Activated T-helper 2 cell treated with anti-CD3 and anti-CD28 coated beads, Interferon-gamma antibody, Interleukin-2, Interleukin-4, amounts not matched to agents 10 μg/mL and 5 μg/mL and 100 μg/mL, durations not matched to agents 14 hours and 24 hours and 36 hours (primary cell): ENCODE measurements around the gene SKIDA1. TPM values are rescaled to one million over a fixed set of nuclear protein-coding genes. Genes with fewer than 3 reads are reported as not detected.

Experiments used
- DNase-seq: peaks from one replicate; pipeline ENCODE4 v3.0.0; 2021; ENCODE audit warnings: low spot score
- H3K27ac Mint-ChIP-seq: one replicate; pipeline ENCODE4 v1.8.0; 2021; ENCODE audit warnings: mixed read lengths
- H3K27me3 Mint-ChIP-seq: one replicate; pipeline ENCODE4 v1.8.0; 2021; ENCODE audit warnings: low read depth, mixed read lengths
- H3K36me3 Mint-ChIP-seq: one replicate; pipeline ENCODE4 v1.8.0; 2021; ENCODE audit warnings: low read depth, mixed read lengths
- H3K4me1 Mint-ChIP-seq: one replicate; pipeline ENCODE4 v1.8.0; 2021; ENCODE audit warnings: low read depth, mixed read lengths
- H3K4me3 Mint-ChIP-seq: one replicate; pipeline ENCODE4 v1.8.0; 2021; ENCODE audit warnings: low read depth, mild to moderate bottlenecking, moderate library complexity, mixed read lengths
- H3K9me3 Mint-ChIP-seq: one replicate; pipeline ENCODE4 v1.8.0; 2021; ENCODE audit warnings: mixed read lengths
- intact Hi-C: fragments of 100-400 bp; cut with micrococcal nuclease; formaldehyde crosslinking; loops from one replicate; pipeline ENCODE4 v1.15.1; 2023
- total RNA-seq: library from RNA; stranded (reverse); gene quantifications from 2 replicates; pipeline ENCODE4 v1.2.3, GENCODE V29; 2022

SKIDA1 gene
- total RNA-seq, 1 donor from 2014 or later, result 0.11 TPM

DNA sequence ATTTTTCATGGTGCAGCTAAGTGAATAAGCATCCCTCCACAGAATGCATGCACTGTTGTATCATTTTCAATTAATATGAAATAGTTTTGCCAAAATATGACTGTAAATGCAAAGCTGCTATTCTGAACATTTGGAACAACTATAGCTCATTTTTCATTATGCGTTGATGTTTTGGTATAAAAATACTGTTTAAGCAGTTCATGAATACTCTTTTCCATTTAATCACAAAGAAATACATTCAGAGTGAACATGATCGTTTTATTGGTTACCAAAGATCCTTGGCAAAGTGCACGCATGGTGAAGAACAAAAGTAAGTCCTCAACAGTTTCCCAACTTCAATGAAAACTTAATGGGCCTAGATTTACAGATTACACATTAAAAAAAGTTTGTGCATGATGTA is 33.1 kb downstream of the SKIDA1 start:
- H3K27me3 Mint-ChIP-seq, result peaks cover 61% of the 10 kb centered on the region
- DNase-seq, result no peak
- intact Hi-C loops, result loop anchor here (10.0 kb wide), 4 partner anchors 218 to 1702 kb away; partner anchors contain the start of gene PTF1A
- H3K27ac Mint-ChIP-seq, result no peak overlapping the region
- no peaks in the 10 kb centered on the region for H3K36me3 Mint-ChIP-seq
- H3K9me3 Mint-ChIP-seq, result no peaks in the 10 kb centered on the region
- no peak overlapping the region for H3K4me3 Mint-ChIP-seq
- peaks cover 12% of the 10 kb centered on the region for H3K4me1 Mint-ChIP-seq

DNA sequence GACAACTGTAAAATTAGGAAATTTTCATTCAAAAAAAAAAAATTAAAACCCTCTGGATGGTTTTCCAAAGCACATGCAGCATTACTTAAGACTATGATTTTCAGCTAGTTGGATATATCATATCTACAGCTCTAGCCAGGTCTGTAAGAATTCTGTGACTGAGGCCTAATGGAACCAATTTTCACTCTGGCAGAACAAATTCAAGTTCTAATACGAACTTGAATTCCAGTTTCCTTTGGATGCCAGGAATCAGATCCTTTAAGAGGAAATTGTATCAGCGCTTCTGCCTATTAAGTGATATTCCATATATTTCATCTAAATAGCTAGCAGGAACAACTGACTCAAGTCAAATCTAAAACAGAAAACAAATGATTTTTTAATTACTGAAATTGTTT is 34.8 kb downstream of the SKIDA1 start:
- Mint-ChIP-seq H3K36me3 (no peaks in the 10 kb centered on the region), H3K27me3 (peaks cover 57% of the 10 kb centered on the region), H3K4me1 (peaks cover 10% of the 10 kb centered on the region), H3K27ac (no peak overlapping the region), H3K9me3 (no peaks in the 10 kb centered on the region), H3K4me3 (no peak overlapping the region)
- intact Hi-C loops, result loop anchor here (10.0 kb wide), 4 partner anchors 216 to 1704 kb away; partner anchors contain the start of gene PTF1A
- no peak for DNase-seq

DNA sequence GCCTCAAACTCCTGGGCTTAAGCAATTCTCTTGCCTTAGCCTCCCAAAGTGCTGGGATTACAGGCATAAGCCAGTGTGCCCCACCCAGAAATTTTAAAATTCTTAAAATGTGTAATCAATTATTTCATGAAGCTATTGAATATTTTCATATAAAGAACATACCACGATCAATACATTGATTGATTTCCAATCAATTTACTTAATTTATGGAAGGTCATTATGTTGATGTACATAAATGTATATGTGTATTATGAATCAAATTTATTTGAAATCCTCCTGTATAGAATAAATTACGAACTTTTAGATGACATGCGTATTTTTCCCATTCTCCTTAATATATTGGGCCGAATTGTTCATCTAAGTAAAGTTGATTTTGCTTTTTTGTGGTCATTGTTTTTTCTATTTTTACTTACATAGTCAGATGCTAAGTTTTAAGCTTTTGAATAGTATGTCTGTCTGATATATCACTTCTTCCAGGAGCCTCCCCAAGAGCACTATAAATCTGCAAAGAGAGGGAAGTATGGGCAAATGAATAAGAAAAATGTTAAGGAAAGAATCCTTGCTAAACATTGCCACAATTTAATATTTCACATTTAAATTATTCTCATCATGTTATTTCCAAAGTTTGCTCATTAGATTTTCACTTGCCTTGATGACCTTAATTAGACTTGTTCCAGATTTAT is 35.3 kb downstream of the SKIDA1 start:
- no peak for DNase-seq
- H3K27me3 Mint-ChIP-seq, result peaks cover 53% of the 10 kb centered on the region
- H3K4me3 Mint-ChIP-seq, result no peak overlapping the region
- intact Hi-C loops, result loop anchor here (10.0 kb wide), 4 partner anchors 215 to 1705 kb away; partner anchors contain the start of gene PTF1A
- no peaks in the 10 kb centered on the region for H3K36me3 Mint-ChIP-seq
- no peak overlapping the region for H3K27ac Mint-ChIP-seq
- H3K9me3 Mint-ChIP-seq, result no peaks in the 10 kb centered on the region
- H3K4me1 Mint-ChIP-seq, result peaks cover 6% of the 10 kb centered on the region

DNA sequence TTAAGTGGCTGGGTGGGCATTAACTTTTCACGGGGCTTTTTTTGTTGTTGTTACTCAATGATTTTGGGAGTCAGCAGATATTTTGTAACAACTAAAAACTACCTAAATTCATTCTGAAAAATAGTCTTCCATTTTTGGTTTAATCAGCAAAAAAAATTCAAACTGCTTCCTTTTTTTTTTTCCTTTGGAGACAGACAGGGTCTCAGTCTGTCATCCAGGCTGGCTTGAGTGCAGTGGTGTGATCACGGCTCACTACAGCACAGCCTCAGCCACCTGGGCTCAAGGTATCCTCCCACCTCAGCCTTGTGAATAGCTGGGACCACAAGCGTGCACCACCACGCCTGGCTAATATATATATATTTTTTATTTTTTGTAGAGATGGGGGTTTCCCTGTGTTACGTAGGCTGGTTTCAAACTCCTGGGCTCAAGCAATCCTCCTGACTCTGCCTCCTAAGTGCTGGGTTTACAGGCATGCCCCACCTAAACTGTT is 36.5 kb downstream of the SKIDA1 start:
- Mint-ChIP-seq H3K36me3 (no peaks in the 10 kb centered on the region), H3K4me3 (no peak overlapping the region), H3K27ac (no peak overlapping the region), H3K4me1 (peaks cover 1% of the 10 kb centered on the region), H3K9me3 (no peaks in the 10 kb centered on the region), H3K27me3 (peaks cover 46% of the 10 kb centered on the region)
- no peak for DNase-seq
- intact Hi-C loops, result no loop called here

DNA sequence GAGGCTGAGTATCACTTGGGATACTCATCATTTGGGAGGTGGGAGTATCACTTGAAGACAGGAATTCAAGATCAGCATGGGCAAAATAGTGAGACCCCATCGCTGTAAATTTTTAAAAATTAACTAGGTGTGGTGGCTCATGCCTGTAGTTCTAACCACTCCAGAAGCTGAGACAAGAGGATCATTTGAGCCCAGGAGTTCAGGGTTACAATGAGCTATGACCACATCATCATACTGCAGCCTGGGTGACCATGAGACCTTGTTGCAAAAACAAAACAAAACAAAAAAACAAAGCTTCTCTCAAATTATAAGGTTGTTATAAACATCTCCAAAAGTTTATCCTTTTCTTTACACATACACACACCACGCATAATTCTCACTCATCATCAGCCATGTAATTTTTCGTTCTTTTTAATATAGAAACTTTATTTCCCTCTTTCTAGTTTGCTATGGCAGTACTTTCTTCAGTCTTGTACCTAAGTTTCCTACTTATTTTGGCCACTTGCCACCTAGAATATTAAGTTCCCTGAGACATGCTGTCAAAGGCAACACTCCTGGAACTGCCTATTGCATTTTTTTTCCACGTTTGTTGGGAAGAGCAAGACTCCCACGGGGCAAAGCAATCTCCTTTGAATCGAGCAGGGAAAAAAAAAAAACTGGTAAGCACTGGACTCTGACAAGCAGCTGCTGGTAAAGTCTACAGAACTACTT is 37.1 kb downstream of the SKIDA1 start:
- DNase-seq, result no peak
- no peaks in the 10 kb centered on the region for H3K4me1 Mint-ChIP-seq
- intact Hi-C loops, result no loop called here
- no peak overlapping the region for H3K4me3 Mint-ChIP-seq
- H3K27ac Mint-ChIP-seq, result no peak overlapping the region
- no peaks in the 10 kb centered on the region for H3K36me3 Mint-ChIP-seq
- peaks cover 42% of the 10 kb centered on the region for H3K27me3 Mint-ChIP-seq
- H3K9me3 Mint-ChIP-seq, result no peaks in the 10 kb centered on the region

DNA sequence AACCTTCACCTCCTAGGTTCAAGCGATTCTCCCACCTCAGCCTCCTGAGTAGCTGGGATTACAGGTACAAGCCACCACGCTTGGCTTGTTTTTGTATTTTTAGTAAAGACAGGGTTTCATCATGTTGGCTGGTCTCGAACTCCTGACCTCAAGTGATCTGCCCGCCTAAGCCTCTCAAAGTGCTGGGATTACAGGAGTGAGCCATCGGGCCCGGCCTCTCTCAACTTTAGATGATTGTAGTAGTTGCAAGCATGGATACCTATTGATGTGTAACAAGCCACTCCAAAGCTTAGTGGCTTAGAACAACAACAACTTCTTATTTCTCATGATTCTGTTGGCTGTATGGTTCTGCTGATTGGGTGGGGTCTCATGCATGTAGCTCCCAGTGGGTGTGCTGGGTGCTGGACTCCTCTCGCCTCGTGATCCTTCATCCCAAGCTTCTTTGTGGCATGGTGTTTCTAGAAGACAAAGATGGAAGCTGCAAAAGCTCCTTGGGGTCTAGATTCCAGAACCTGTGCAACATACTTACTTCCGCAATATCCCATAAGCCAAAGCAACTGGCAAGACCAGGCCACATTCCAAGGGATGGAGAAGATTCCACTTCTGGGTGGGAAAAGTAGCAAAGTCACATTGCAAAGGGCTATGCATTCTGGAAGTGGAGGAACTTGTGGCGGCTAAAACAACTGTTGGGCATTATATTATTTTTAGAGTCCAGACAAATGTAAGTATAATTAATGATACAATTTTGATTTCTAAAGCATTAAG is 37.9 kb downstream of the SKIDA1 start:
- Mint-ChIP-seq H3K4me3 (no peak overlapping the region), H3K9me3 (no peaks in the 10 kb centered on the region), H3K27ac (no peak overlapping the region), H3K27me3 (peaks cover 35% of the 10 kb centered on the region), H3K36me3 (no peaks in the 10 kb centered on the region), H3K4me1 (no peaks in the 10 kb centered on the region)
- intact Hi-C loops, result no loop called here
- no peak for DNase-seq

DNA sequence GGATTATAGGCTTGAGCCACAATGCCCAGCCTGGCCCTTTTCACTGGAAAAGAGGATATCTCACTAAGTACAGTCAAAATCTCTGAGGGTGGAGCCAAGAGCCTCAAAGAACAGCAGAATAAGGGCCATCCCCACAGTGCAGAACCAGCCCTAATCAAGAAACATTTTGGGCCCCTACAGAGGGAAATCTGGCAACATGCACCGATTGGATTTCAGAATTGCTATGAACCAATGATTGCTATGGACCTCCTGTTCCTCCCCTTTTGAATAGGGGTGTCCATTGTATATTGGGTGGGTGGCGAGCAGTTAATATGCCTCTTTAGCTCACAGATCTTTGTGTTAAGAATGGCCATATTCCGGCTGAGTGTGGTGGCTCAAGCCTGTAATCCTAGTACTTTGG is 42.7 kb downstream of the SKIDA1 start:
- intact Hi-C loops, result no loop called here
- no peaks in the 10 kb centered on the region for H3K4me1 Mint-ChIP-seq

DNA sequence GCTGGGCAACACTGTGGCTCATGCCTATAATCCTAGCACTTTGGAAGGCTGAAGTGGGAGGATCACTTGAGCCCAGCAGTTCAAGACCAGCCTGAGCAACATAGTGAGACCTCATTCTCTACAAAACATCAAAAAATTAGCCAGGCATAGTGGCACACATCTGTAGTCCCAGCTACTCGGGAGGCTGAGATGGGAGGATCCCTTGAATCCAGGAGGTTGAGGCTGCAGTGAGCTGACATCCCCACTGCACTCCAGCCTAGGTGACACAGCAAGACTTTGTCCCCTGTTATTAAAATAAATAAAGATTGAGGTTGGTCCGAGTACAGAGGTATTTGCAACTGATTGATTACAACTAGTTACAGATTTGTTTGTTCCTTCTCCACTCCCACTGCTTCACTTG is 44.1 kb downstream of the SKIDA1 start:
- Mint-ChIP-seq H3K4me3 (no peak overlapping the region), H3K9me3 (no peaks in the 10 kb centered on the region), H3K27ac (no peak overlapping the region), H3K4me1 (no peaks in the 10 kb centered on the region), H3K36me3 (no peaks in the 10 kb centered on the region), H3K27me3 (no peaks in the 10 kb centered on the region)
- intact Hi-C loops, result no loop called here
- DNase-seq, result no peak

More for the DNA sequence above, 42.7 kb downstream of the SKIDA1 start:
- no peak overlapping the region for H3K4me3 Mint-ChIP-seq
- no peak overlapping the region for H3K27ac Mint-ChIP-seq
- H3K36me3 Mint-ChIP-seq, result no peaks in the 10 kb centered on the region
- H3K9me3 Mint-ChIP-seq, result no peaks in the 10 kb centered on the region
- peaks cover 4% of the 10 kb centered on the region for H3K27me3 Mint-ChIP-seq
- no peak for DNase-seq

DNA sequence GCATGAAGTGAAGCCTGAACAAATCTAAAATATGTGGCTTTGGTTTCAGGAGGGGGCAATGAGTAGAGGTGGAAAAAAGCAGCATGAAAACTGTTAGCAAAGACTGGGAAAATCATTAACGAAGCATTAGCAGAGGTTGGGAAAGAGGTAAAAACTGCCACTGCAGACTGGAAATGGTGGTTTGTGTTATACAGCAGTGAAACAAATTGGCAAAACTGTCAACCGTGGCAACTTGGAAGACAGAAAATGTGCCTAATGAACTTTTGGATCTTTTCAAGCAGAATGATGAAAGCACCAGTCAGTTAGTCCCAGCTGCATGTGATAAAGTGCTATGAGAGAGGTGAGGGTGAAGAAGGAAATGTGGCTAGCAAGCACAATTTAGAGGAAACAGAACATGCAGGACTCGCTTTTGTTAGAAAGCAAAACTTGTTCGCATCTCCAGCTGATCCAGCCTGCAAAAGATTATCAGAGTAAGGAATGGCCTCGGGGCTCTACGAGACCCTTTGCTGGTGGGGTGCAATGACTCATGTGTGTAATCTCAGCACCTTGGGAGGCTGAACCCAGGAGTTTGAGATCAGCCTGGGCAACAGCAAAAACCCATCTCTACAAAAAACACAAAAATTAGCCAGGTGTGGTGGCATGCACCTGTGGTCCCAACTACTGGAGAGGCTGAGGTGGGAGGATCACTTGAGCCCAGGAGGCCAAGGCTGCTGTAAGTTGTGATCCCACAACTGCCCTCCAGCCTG is 45.7 kb downstream of the SKIDA1 start:
- no peaks in the 10 kb centered on the region for H3K4me1 Mint-ChIP-seq
- H3K36me3 Mint-ChIP-seq, result no peaks in the 10 kb centered on the region
- intact Hi-C loops, result no loop called here
- no peak for DNase-seq
- H3K9me3 Mint-ChIP-seq, result no peaks in the 10 kb centered on the region
- H3K27ac Mint-ChIP-seq, result no peak overlapping the region
- H3K4me3 Mint-ChIP-seq, result no peak overlapping the region
- no peaks in the 10 kb centered on the region for H3K27me3 Mint-ChIP-seq

DNA sequence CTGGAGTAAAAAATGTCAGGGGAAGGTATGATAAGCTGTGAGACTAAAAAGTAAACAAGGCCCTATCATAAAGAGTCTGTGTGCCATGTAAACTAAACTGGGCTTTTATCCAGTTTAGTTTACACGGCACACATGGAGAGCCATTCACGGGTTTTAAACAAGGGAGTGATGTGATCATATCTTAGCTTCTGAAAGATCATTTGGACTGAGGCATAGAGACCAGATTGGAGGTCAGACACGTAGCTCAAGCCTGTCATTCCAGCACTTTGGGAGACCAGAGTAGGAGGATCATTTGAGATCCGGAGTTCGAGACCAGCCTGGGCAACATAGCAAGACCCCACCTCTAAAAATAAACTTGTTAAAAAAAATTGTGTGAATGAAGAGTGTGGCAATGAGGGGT is 50.1 kb downstream of the SKIDA1 start:
- Mint-ChIP-seq H3K4me3 (no peak overlapping the region), H3K27me3 (no peaks in the 10 kb centered on the region), H3K27ac (no peak overlapping the region), H3K9me3 (no peaks in the 10 kb centered on the region), H3K4me1 (no peaks in the 10 kb centered on the region), H3K36me3 (no peaks in the 10 kb centered on the region)
- no peak for DNase-seq
- intact Hi-C loops, result no loop called here

DNA sequence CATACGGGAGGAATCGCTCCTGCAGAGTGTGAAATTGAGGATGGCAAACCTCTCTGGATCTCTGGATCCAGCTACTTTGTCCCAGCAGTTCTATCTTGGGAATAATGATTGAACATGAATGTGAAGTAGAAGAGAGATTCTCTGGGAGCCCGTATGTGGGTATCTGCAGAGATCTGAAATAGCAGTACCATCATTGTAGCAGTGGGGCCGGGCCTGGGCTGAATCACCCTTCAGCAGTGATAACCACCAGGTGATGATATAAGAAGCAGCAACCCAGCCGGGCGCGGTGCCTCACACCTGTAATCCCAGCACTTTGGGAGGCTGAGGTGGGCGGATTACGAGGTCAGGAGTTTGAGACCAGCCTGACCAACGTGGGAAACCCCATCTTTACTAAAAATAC is 51.9 kb downstream of the SKIDA1 start:
- no peak for DNase-seq
- Mint-ChIP-seq H3K9me3 (no peaks in the 10 kb centered on the region), H3K27me3 (no peaks in the 10 kb centered on the region), H3K27ac (no peak overlapping the region), H3K4me3 (no peak overlapping the region), H3K36me3 (no peaks in the 10 kb centered on the region), H3K4me1 (no peaks in the 10 kb centered on the region)
- intact Hi-C loops, result no loop called here

DNA sequence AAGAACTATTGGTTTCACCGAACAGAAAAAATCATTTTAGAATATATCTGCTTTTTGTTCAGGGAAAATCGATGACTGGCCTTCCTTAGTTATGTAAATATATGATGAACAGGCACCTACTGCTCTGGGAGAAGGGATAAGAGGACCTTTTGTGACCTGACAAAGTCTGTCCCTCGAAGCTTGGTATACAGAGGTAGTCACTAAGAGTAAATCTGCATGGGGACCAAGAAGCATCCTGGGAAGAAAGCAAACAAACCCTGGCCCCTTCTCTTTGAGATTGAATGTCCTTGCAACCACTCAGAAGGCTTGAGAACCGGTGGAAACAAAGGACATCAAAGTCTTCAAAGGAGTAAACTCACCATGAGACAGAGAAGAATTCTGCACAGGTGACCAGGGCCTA is 52.3 kb downstream of the SKIDA1 start:
- H3K4me1 Mint-ChIP-seq, result no peaks in the 10 kb centered on the region
- no peaks in the 10 kb centered on the region for H3K36me3 Mint-ChIP-seq
- no peaks in the 10 kb centered on the region for H3K27me3 Mint-ChIP-seq
- no peaks in the 10 kb centered on the region for H3K9me3 Mint-ChIP-seq
- H3K4me3 Mint-ChIP-seq, result no peak overlapping the region
- no peak for DNase-seq
- H3K27ac Mint-ChIP-seq, result no peak overlapping the region
- intact Hi-C loops, result no loop called here
